Measurements from ENCODE around the gene RAB9A. TPM values are rescaled to one million over a fixed set of nuclear protein-coding genes. Genes with fewer than 3 reads are reported as not detected.
"Not testable (repeated sequence)": the region's sequence is repeated elsewhere in the genome, so short reads cannot be mapped to it uniquely, and the experiment has no call there.

The RAB9A gene
- total RNA-seq, 1 donor from 2014 or later = 11.2 TPM

GRCh38 chrX:13721819-13722519 is 33.0 kb downstream of the RAB9A start:
- H3K4me1 Mint-ChIP-seq (ENCODE audit: unreplicated experiment) = peaks cover 5% of the 10 kb centered on the region
- TF ChIP-seq CTCF (IDR thresholded peaks at IDR 0.05; ENCODE audit: unreplicated experiment) = no peak
- DNase-seq (ENCODE audit: low spot score) = no peak
- peaks cover 10% of the 10 kb centered on the region for H3K36me3 Mint-ChIP-seq (ENCODE audit: low read depth, unreplicated experiment)
- no peaks in the 10 kb centered on the region for H3K9me3 Mint-ChIP-seq (ENCODE audit: unreplicated experiment)
- peaks cover 2% of the 10 kb centered on the region for H3K27me3 Mint-ChIP-seq (ENCODE audit: unreplicated experiment)
- no peak overlapping the region for H3K27ac Mint-ChIP-seq (ENCODE audit: unreplicated experiment)
- H3K4me3 Mint-ChIP-seq (ENCODE audit: unreplicated experiment) = no peak overlapping the region

GRCh38 chrX:13724878-13725277 is 36.0 kb downstream of the RAB9A start:
- H3K9me3 Mint-ChIP-seq (ENCODE audit: unreplicated experiment) = not testable (repeated sequence)

GRCh38 chrX:13726583-13726982 is 37.7 kb downstream of the RAB9A start:
- H3K4me3 Mint-ChIP-seq (ENCODE audit: unreplicated experiment); H3K27ac Mint-ChIP-seq (ENCODE audit: unreplicated experiment); H3K9me3 Mint-ChIP-seq (ENCODE audit: unreplicated experiment); DNase-seq (ENCODE audit: low spot score); H3K4me1 Mint-ChIP-seq (ENCODE audit: unreplicated experiment); H3K27me3 Mint-ChIP-seq (ENCODE audit: unreplicated experiment): not testable (repeated sequence)
- peaks cover 13% of the 10 kb centered on the region for H3K36me3 Mint-ChIP-seq (ENCODE audit: low read depth, unreplicated experiment)

More at GRCh38 chrX:13724878-13725277, 36.0 kb downstream of the RAB9A start:
- H3K27me3 Mint-ChIP-seq (ENCODE audit: unreplicated experiment); DNase-seq (ENCODE audit: low spot score); H3K4me1 Mint-ChIP-seq (ENCODE audit: unreplicated experiment); H3K4me3 Mint-ChIP-seq (ENCODE audit: unreplicated experiment); H3K36me3 Mint-ChIP-seq (ENCODE audit: low read depth, unreplicated experiment); H3K27ac Mint-ChIP-seq (ENCODE audit: unreplicated experiment): not testable (repeated sequence)

GRCh38 chrX:13730523-13730922 is 41.6 kb downstream of the RAB9A start:
- peaks cover 16% of the 10 kb centered on the region for H3K4me1 Mint-ChIP-seq (ENCODE audit: unreplicated experiment)
- not testable (repeated sequence) for H3K4me3 Mint-ChIP-seq (ENCODE audit: unreplicated experiment); H3K36me3 Mint-ChIP-seq (ENCODE audit: low read depth, unreplicated experiment); DNase-seq (ENCODE audit: low spot score); H3K27ac Mint-ChIP-seq (ENCODE audit: unreplicated experiment); H3K9me3 Mint-ChIP-seq (ENCODE audit: unreplicated experiment); H3K27me3 Mint-ChIP-seq (ENCODE audit: unreplicated experiment)

- Mint-ChIP-seq H3K4me1 (ENCODE audit: unreplicated experiment) (peaks cover 16% of the 10 kb centered on the region), H3K27ac (ENCODE audit: unreplicated experiment) (peak overlapping the region; percentile 14), H3K36me3 (ENCODE audit: low read depth, unreplicated experiment) (peaks cover 3% of the 10 kb centered on the region), H3K9me3 (ENCODE audit: unreplicated experiment) (no peaks in the 10 kb centered on the region), H3K27me3 (ENCODE audit: unreplicated experiment) (peaks cover 2% of the 10 kb centered on the region), H3K4me3 (ENCODE audit: unreplicated experiment) (peak overlapping the region; percentile 91)
- DNase-seq (ENCODE audit: low spot score) = no peak
- no peak for TF ChIP-seq CTCF (IDR thresholded peaks at IDR 0.05; ENCODE audit: unreplicated experiment)
These were observed 43.5 kb downstream of the RAB9A start for GRCh38 chrX:13732246-13733067.

GRCh38 chrX:13733506-13733905 is 44.6 kb downstream of the RAB9A start:
- no peaks in the 10 kb centered on the region for H3K9me3 Mint-ChIP-seq (ENCODE audit: unreplicated experiment)
- H3K4me1 Mint-ChIP-seq (ENCODE audit: unreplicated experiment) = peaks cover 16% of the 10 kb centered on the region
- TF ChIP-seq CTCF (IDR thresholded peaks at IDR 0.05; ENCODE audit: unreplicated experiment) = no peak
- peak overlapping the region; percentile 76 for H3K27ac Mint-ChIP-seq (ENCODE audit: unreplicated experiment)
- peaks cover 2% of the 10 kb centered on the region for H3K27me3 Mint-ChIP-seq (ENCODE audit: unreplicated experiment)
- H3K36me3 Mint-ChIP-seq (ENCODE audit: low read depth, unreplicated experiment) = peaks cover 3% of the 10 kb centered on the region
- H3K4me3 Mint-ChIP-seq (ENCODE audit: unreplicated experiment) = peak overlapping the region; percentile 91
- no peak for DNase-seq (ENCODE audit: low spot score)

Data from endothelial cell (in vitro differentiated cells).